B cell (primary cell): Measurements from ENCODE around the gene BLOC1S5. TPM values are rescaled to one million over a fixed set of nuclear protein-coding genes. Genes with fewer than 3 reads are reported as not detected.

Source experiments
- ATAC-seq: fragments of 200-7000 bp; cut with Tn5 transposase; one replicate; pipeline ENCODE4 v1.10.0; 2021; ENCODE audit warnings: low read depth, mild to moderate bottlenecking, moderate number of reproducible peaks, moderate library complexity
- CTCF ChIA-PET: fragments of 350-600 bp; sonication (Branson Sonifier 250); formaldehyde crosslinking; loops from one replicate; lab custom pipeline; 2021; ENCODE audit warnings: antibody characterized with exemption, inconsistent platforms; lab: Charles Lee
- POLR2A ChIA-PET: fragments of 350-600 bp; sonication (Branson Sonifier 250); formaldehyde crosslinking; loops from one replicate; lab custom pipeline; 2021; ENCODE audit warnings: antibody characterized with exemption; lab: Charles Lee
- DNase-seq: peaks from one replicate; pipeline ENCODE4 v3.0.0; 2013
- H2AFZ ChIP-seq: 2 replicates; pipeline ENCODE4 v1.6.1; 2012; ENCODE audit warnings: mild to moderate bottlenecking, low read depth, low read length; ENCODE audit not compliant: insufficient read depth, poor library complexity, severe bottlenecking
- H3K27ac ChIP-seq, 2 donors: 1 replicate in 1 of 2; 2 replicates in 1 of 2; pipeline ENCODE4 v1.5.1; 2012 to 2013; ENCODE audit warnings: low read length in 2 of 2, mild to moderate bottlenecking in 2 of 2, moderate library complexity in 1 of 2
- H3K27me3 ChIP-seq, 4 experiments: fragments of 200-600 bp in 1 of 4; sonication (generic) in 1 of 4; replicated peaks in 1 of 4; 1 replicate in 2 of 4; 2 replicates in 2 of 4; pipeline versions ENCODE4 v1.6.1 to v1.7.0; 2013 to 2016; ENCODE audit warnings: low read length in 3 of 4, mild to moderate bottlenecking in 2 of 4, mixed read lengths in 1 of 4, moderate library complexity in 1 of 4; ENCODE audit not compliant: insufficient read depth in 4 of 4, control insufficient read depth in 3 of 4; ENCODE audit errors: control extremely low read depth in 1 of 4
- H3K36me3 ChIP-seq, 2 experiments: replicated peaks in 1 of 2; 1 replicate in 1 of 2; 2 replicates in 1 of 2; pipeline versions ENCODE4 v1.6.1 to v1.7.1; 2013; ENCODE audit warnings: low read length in 1 of 2; ENCODE audit not compliant: insufficient read depth in 2 of 2, control insufficient read depth in 1 of 2; ENCODE audit errors: control extremely low read depth in 1 of 2, extremely low read depth in 1 of 2
- H3K4me1 ChIP-seq, 2 donors: fragments of 200-600 bp in 1 of 2; sonication (generic) in 1 of 2; 1 replicate in 1 of 2; 2 replicates in 1 of 2; pipeline versions ENCODE4 v1.5.1 to v1.6.1; 2013 to 2017; ENCODE audit warnings: low read length in 2 of 2; ENCODE audit not compliant: control insufficient read depth in 2 of 2, insufficient read depth in 2 of 2
- H3K4me2 ChIP-seq: replicated peaks from 2 replicates; pipeline ENCODE3; 2012; ENCODE audit warnings: mild to moderate bottlenecking, low read depth, low read length; ENCODE audit not compliant: poor library complexity, severe bottlenecking
- H3K4me3 ChIP-seq, 5 experiments: fragments of 200-600 bp in 1 of 5; sonication (generic) in 1 of 5; 1 replicate in 3 of 5; 2 replicates in 2 of 5; pipeline versions ENCODE4 v1.5.1 to v1.7.0; 2011 to 2016; ENCODE audit warnings: low read length in 4 of 5, mild to moderate bottlenecking in 4 of 5, low read depth in 2 of 5, control low read depth in 1 of 5, moderate library complexity in 1 of 5; ENCODE audit not compliant: insufficient read depth in 1 of 5; ENCODE audit errors: control extremely low read depth in 1 of 5, extremely low read depth in 1 of 5
- H3K79me2 ChIP-seq: fragments of 200-600 bp; sonication (generic); one replicate; pipeline ENCODE4 v1.6.0; 2016; ENCODE audit warnings: low read length; ENCODE audit not compliant: control insufficient read depth, insufficient read depth
- H3K9ac ChIP-seq: fragments of 200-600 bp; sonication (generic); 2 replicates; pipeline ENCODE4 v1.6.1; 2017; ENCODE audit warnings: mild to moderate bottlenecking, low read length, moderate library complexity
- H3K9me3 ChIP-seq, 3 donors: one replicate each; pipeline versions ENCODE4 v1.6.1 to v1.7.1; 2013; ENCODE audit warnings: low read length in 2 of 3; ENCODE audit not compliant: control insufficient read depth in 2 of 3, insufficient read depth in 1 of 3; ENCODE audit errors: control extremely low read depth in 1 of 3
- H4K20me1 ChIP-seq: 2 replicates; pipeline ENCODE4 v1.6.0; 2012; ENCODE audit warnings: mild to moderate bottlenecking, low read length; ENCODE audit not compliant: insufficient read depth, control insufficient read depth, poor library complexity, severe bottlenecking
- H3K27ac Mint-ChIP-seq: one replicate; pipeline ENCODE4 v1.8.0; 2021; ENCODE audit warnings: mixed read lengths
- H3K27me3 Mint-ChIP-seq: one replicate; pipeline ENCODE4 v1.8.0; 2021; ENCODE audit warnings: mixed read lengths
- H3K4me1 Mint-ChIP-seq: one replicate; pipeline ENCODE4 v1.8.0; 2021; ENCODE audit warnings: mixed read lengths
- H3K4me3 Mint-ChIP-seq: one replicate; pipeline ENCODE4 v1.8.0; 2021; ENCODE audit warnings: mixed read lengths
- H3K9me3 Mint-ChIP-seq: one replicate; pipeline ENCODE4 v1.8.0; 2022; ENCODE audit warnings: mixed read lengths; ENCODE audit not compliant: insufficient read depth
- CTCF ChIP-seq: fragments of 200-600 bp; IDR thresholded peaks from one replicate; pipeline ENCODE4 v1.8.0; 2022; ENCODE audit warnings: antibody characterized with exemption, mild to moderate bottlenecking
- EZH2 ChIP-seq: IDR thresholded peaks from 2 replicates; pipeline ENCODE4 v1.6.1; 2012; ENCODE audit warnings: borderline replicate concordance, low read depth, mild to moderate bottlenecking, moderate library complexity, low read length; ENCODE audit not compliant: insufficient read depth, poor library complexity, severe bottlenecking
- WGBS: methylation state at CpG from one replicate; pipeline ENCODE4 v1.1.5; 2013; ENCODE audit warnings: missing lambda C conversion rate; ENCODE audit not compliant: insufficient coverage; 5-methylcytosine and 5-hydroxymethylcytosine counted together
- intact Hi-C: fragments of 100-400 bp; cut with micrococcal nuclease; formaldehyde crosslinking; loops from one replicate; pipeline ENCODE4 v1.10.0; 2022
- polyA plus RNA-seq: library from polyadenylated mRNA; depleted of rRNA; stranded (reverse); fragments of >200 nt; gene quantifications from 2 replicates; pipeline ENCODE4 v1.2.3, GENCODE V29; 2012
- total RNA-seq, 2 donors: library from RNA; stranded (reverse); fragments of 120-200 nt in 1 of 2; gene quantifications; 1 replicate in 1 of 2; 2 replicates in 1 of 2; pipeline versions ENCODE4 v1.2.3 to v1.2.4, GENCODE V29; 2013 to 2022

BLOC1S5 gene
- total and polyA plus RNA-seq, 2 donors (not counting 1 experiment from before 2014, with no cell fraction given): 5.2 to 18.8 TPM

DNA sequence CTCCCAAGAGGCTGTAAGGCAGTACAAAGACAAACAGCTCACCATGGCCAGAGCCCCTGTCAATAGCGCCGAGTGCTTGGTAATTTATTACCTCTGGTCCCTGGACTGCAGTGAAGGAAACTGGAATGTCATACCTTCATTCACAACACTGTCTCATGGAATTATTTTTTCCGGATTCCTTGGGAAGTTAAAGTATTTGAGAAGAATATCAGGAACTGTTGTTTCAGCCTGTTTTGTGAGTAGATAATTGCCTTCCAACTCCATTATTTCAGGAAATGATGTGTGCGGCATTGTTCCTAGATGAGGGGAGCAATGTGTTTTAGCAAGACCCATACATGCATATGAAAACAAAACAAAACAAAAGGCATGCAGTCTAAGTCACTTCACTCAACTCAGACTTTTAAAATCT is 64.0 kb downstream of the BLOC1S5 start:
- Histone ChIP-seq H3K36me3 (no peaks in the 10 kb centered on the region), H3K4me1 (peaks cover 9 to 10% of the 10 kb centered on the region in 2 donors), H4K20me1 (no peaks in the 10 kb centered on the region), H3K79me2 (no peaks in the 10 kb centered on the region), H2AFZ (no peak overlapping the region), H3K9me3 (no peaks in the 10 kb centered on the region), H3K9ac (no peak overlapping the region), H3K27ac (no peak overlapping the region), H3K4me2 (no peak overlapping the region), H3K4me3 (no peak overlapping the region), H3K27me3 (no peaks in the 10 kb centered on the region)
- no peak for DNase-seq
- Mint-ChIP-seq H3K4me3 (no peak overlapping the region), H3K9me3 (no peaks in the 10 kb centered on the region), H3K4me1 (peaks cover 10% of the 10 kb centered on the region), H3K27me3 (peaks cover 5% of the 10 kb centered on the region), H3K27ac (no peak overlapping the region)
- TF ChIP-seq CTCF: no peak
- no CpG with 5 or more reads among the region's 4 CpGs for WGBS
- no peak for ATAC-seq
- intact Hi-C loops: no loop called here
- ChIA-PET POLR2A (no interaction called here), CTCF (interaction anchor here (1.3 kb wide), 1 partner anchor 8 kb away, joined by 3 read pairs; no protein-coding TSS in a partner anchor)

- DNase-seq (no peak), ATAC-seq (no peak)
- Mint-ChIP-seq H3K4me3 (no peak overlapping the region), H3K4me1 (peaks cover 10% of the 10 kb centered on the region), H3K9me3 (no peaks in the 10 kb centered on the region), H3K27ac (no peak overlapping the region), H3K27me3 (peaks cover 5% of the 10 kb centered on the region)
- Histone ChIP-seq H3K4me3 (no peak overlapping the region), H3K36me3 (no peaks in the 10 kb centered on the region), H3K9ac (no peak overlapping the region), H3K4me2 (no peak overlapping the region), H2AFZ (no peak overlapping the region), H3K27ac (no peak overlapping the region), H4K20me1 (no peaks in the 10 kb centered on the region), H3K27me3 (no peaks in the 10 kb centered on the region), H3K79me2 (no peaks in the 10 kb centered on the region), H3K4me1 (peaks cover 9 to 10% of the 10 kb centered on the region in 2 donors), H3K9me3 (no peaks in the 10 kb centered on the region)
- CTCF ChIA-PET: interaction anchor here (1.6 kb wide), 1 partner anchor 9 kb away, joined by 5 read pairs; no protein-coding TSS in a partner anchor
- POLR2A ChIA-PET: no interaction called here
- TF ChIP-seq EZH2: no peak
- no peak for TF ChIP-seq CTCF
- WGBS: 100% methylated on average over 1 of the region's 3 CpGs
- intact Hi-C loops: loop anchor here (5.0 kb wide), 1 partner anchor 82 kb away; no protein-coding TSS in a partner anchor
Observed at GRCh38 chr6:7999201-7999600, 65.0 kb downstream of the BLOC1S5 start.
